Fibroblast of gingiva (primary cell): ENCODE measurements around the gene SLAIN2.
"Not testable (repeated sequence)": the region's sequence is repeated elsewhere in the genome, so short reads cannot be mapped to it uniquely, and the experiment has no call there.

Experiments
- DNase-seq: peaks from one replicate; pipeline ENCODE4 v3.0.0-alpha.2; 2011; ENCODE audit warnings: low read depth

SLAIN2 gene

DNA sequence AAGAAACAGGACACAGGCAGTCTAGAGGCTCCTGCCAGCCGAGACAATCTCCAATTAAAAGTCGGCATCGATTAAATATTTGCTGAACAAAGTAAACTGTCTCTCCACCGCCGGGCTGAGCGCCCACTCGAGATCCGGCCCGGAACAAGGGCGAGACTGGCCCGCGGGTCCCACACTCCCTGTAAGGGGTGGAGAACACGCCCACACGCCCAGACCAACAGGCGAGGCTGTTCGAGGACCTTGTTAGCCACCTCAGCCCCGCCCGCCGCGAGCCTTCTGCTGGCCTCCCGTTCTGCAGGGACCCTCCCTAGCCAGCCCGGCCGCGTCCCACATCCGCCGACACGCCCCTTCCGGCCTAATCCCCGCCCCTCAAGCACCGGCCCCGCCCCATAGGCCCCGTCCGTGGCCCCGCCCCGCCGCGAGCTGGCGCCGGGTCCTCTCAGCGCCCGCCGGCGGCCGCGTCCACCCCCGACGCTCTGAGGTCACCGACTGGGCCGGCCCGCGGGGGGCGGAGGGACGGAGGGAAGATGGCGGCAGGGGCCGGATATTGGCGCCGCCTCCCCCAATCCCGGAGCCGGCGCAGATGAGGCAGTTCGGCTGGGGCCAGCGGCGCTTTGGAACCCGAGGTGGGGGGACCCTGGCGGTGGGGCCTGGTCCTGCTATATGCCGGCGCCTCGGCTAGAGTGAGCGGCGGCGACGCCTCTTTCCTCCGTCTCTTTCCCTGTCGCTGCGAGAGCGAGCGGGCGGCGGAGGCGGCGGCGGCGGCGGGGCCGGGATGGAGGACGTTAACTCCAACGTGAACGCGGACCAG lies at the start of gene SLAIN2:
SLAIN2 (plus strand) TSS at position 565 of the 811 bp plus-strand sequence; CDS start at position 776, 211 bp downstream.
- peak; percentile 99 for DNase-seq

DNA sequence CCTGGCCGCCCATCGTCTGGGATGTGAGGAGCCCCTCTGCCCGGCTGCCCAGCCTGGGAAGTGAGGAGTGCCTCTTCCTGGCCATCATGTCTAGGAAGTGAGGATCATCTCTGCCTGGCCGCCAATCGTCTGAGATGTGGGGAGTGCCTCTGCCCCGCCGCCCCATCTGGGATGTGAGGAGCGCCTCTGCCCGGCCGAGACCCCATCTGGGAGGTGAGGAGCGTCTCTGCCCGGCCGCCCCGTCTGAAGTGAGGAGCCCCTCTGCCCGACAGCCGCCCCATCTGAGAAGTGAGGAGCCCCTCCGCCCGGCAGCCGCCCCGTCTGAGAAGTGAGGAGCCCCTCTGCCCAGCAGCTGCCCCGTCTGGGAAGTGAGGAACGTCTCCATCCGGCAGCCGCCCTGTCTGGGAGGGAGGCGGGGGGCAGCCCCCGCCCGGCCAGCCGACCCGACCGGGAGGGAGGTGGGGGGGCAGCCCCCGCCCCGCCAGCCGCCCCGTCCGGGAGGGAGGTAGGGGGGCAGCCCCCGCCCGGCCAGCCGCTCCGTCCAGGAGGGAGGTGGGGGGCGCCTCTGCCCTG lies 49.0 kb upstream of the SLAIN2 start:
- DNase-seq: not testable (repeated sequence)

DNA sequence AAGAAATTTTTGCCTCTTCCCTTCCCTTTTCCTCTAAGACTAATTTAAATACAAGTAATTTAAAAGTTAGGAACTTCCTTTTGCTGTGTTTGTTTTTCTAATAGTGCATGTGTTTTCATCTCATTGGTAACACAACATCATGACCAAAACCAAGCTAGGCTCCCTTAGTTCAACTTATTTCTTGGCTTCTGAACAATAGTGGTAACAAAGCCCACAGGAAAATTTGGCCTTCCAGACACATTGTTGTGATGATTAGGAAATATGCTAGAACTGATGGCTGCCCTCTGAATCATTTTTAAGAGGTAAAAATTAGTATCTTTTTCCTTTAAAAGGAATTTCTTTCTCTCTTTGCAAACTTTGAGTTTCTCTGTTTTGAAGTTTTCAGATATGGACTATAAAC lies 46.2 kb upstream of the SLAIN2 start:
- peak; percentile 61 for DNase-seq

DNA sequence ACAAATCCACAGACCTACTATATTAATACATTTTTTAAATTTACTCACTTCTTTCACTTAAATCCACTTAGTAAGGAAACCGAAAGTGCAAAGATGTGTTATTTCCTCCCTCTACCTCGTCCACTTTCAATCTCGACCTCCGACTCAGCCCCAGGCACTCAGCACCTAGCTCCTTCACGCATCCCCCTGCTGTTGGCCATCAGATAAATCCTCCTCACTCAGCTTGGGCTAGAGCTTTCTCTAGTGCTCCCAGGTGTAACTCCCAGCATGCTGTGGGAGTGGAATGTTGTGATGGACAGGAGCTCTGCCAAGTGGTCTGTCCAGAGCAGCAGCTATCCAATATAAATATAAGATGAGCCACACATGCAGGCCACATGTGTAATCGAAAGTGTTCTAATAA lies 45.0 kb upstream of the SLAIN2 start:
- no peak for DNase-seq

DNA sequence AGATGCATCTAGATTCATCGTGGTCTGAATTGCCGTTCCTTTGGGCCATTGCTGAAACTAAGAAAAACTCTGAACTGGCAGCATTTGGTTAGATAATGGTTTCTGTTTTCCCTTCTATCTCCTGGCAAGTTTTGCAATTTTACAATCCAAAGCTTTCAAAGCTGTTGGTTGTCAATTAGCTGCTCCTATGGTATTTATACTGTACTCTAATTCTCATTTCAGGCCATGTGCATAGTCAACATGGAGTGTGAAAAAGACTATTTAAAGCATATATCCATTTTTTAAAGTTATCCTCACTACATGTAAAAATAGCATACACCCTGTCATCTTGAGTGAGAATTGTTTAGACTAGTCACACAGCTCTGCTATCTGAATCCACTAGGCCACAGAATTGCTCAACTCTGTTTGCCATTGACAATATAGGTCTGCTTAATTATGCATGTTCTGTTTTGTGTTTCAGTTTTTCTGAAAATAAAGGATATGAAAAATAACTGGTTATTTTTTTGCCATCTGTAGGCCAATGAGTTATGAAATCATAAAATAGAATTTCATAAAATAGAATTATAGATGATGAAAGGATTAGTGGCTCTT lies 44.0 kb upstream of the SLAIN2 start:
- DNase-seq: peak; percentile 23

DNA sequence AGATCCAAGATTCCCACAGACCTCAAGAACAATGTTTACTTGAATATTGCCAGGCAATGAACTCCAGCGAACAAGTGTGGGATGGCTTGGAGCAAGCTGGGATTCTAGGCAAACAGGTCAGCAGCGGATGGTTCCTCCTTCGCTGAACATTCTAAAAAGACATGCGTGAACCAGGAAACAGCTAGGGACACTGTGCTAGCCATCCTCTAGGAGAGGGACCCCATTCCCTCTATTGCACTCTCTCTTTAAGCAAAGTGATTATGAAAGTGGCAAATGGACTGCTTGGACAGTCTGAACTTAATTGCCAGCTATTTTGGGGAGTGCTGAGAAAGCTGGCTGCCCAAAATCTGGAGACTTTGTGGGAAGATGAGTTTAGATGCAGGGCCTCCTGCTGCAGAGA lies 41.8 kb upstream of the SLAIN2 start:
- peak; percentile 11 for DNase-seq

DNA sequence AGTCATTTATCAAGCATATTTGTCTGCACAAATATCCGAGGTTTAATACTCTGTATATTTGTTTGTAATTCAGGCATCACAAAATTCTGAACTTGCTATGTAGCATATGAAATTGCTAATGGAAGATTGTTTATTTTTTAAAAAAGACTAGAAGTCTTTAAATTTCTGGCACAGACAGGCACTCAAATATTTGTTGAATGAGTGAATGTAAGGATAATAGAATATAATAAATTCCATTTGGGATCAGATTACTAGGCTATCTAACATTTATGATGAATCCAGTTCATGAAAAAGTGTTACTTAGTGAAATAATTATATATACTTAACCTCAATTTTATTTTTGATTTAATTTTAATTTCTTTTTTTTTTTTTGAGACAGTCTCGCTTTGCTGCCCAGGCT lies 41.3 kb upstream of the SLAIN2 start:
- peak; percentile 67 for DNase-seq

DNA sequence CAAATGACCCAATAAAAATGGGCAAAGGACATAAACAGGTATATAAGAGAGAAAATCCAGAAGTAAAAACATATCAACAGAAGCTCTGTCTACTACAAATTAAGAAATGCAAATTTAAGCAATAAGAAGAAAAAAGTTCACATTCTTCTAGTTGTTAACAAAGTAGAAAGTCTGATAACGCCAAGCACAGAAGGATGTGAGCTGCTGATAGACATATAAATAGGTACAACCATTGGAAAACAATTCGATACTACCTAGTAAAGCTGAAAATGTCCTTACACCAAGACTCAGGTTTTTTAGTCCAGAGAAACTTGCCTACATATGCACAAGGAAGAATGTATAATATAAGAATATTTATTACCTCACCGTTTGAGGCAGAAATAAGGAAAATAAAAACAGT lies 35.8 kb upstream of the SLAIN2 start:
- DNase-seq: no peak

DNA sequence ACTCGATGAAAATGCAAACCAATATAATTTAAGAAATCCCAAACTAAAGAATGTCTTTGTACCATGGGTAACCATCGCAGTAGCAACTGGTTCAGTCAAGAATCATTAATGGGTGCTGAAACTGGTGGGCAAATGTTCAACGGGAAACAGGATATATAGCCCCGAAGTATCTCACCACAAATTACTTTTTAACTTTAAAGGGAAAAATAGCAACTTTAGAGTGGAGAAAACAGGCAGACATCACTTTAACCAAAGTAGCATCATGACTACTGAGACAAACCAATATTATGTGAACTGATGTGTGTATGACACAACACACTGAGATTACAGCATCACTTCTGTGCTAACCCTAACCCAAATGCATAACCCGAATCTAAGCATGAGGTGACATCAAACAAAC lies 33.8 kb upstream of the SLAIN2 start:
- DNase-seq: no peak

DNA sequence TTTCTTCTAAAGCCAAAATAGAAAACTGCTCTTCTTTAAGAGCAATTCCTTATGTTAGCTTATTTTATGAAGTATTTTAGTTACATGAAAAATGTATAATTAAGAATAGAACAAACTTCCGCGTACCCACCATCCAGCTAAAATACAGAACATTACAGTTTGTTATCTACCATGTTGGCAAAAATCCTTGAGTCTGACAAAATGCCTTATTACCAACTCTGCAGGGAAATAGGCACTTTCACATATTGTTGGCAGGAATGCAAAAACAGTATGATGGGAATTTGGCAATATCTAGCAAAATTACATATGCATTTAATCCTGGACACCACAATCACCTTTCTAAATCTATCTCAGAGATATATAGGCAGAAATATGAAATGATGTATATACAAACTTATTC lies 32.4 kb upstream of the SLAIN2 start:
- DNase-seq: no peak

DNA sequence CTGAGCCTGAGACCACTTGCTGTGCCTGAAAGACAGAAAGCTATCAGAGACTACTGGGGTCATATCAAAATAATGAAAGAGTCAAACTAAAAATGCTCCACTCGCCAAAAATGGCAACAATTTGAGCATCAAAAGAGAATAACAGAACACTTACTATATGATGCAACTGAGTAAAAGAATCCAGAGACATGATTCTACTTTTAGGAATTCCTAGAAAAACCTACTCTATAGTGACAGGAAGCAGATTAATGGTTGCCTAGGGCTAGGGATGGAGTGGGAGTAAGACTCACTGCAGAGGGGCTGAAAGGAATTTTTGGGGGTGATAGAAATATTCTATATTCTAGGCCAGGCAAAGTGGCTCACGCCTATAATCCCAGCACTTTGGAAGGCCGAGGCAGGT lies 29.4 kb upstream of the SLAIN2 start:
- no peak for DNase-seq

DNA sequence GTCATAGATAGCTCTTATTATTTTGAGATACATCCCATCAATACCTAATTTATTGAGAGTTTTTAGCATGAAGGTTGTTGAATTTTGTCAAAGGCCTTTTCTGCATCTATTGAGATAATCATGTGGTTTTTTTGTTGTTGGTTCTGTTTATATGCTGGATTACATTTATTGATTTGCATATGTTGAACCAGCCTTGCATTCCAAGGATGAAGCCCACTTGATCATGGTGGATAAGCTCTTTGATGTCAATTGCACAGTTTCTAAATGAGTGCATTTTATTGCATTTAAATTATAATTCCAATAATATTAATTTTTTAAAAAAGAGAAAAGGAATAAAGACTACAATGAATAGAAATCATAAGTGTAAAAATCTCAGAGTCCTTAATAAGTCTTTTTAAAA lies 26.6 kb upstream of the SLAIN2 start:
- not testable (repeated sequence) for DNase-seq

DNA sequence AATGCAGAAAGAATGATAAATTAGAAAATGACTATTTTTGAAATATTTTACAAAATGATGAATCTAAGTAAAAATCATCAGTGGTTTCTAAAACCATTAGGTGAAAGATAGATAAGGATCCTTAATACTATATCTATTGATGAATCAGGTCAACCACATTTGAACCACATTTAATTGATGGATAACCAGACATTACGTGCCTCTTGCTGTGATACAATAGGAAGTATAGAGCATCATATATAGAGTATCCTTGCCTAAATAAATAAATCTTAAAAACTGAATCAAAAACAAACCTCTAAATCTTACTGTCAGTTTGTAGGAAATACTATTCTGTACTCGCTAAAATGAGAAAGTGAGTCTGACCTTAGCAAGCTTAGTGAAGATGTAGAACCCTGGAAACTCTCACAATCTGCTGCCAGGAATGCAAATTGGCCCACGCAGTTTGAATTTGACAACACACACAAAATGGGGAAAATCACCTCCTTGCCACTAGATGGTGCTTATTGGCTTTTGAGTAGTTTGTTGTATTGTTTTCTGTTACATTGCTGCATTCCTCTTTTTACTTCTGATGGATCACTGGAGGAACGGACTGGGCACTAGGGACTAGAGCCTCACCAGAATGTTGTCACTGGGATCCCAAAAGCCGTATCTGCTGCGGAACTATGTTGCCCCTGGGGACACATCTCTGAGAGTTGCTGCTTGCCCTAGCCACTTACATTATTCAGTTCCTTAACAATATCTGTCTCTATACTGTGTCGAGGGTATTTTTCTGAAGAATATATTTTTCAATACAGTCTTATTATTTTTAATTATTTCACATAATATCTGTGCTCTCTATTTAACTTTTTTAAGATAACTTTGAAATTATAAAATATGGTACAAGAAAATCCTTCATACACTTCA lies 25.4 kb upstream of the SLAIN2 start:
- peak; percentile 63 for DNase-seq

DNA sequence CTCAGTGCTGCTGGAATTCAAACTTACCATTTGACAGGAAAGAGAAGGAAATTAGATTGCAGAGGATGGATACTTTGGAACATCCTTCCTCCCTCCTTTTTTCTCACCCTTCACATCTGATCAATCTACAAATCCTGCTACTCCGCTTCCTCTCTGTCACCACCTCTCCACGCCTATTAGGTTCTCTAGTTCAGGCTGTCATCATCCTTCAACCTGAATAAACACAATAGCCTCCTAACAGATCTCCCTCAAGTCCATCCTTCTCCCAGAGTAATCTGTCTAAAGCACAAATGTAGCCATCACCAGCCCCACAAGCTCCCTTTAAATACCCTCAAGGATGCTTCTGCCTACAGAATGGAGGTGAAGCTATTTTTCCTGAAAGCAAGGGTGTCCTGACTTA lies 20.0 kb upstream of the SLAIN2 start:
- no peak for DNase-seq

DNA sequence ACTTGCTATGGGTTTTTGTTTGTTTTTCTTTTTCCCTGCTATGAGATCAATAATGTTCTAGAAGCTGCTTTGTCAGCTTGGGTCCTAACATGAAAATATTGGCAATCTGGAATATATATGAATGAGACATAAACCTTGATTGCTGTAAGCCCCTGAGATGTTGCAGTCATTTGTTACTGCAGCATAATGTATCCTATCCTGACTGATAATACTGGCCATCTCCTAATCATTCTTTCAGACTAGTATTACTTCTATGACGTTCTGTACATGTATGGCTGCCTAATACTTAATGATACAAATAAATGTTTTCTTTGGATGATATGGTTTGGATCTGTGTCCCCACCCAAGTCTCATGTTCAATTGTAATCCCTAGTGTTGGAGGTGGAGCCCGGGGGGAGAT lies 19.3 kb upstream of the SLAIN2 start:
- DNase-seq: no peak

DNA sequence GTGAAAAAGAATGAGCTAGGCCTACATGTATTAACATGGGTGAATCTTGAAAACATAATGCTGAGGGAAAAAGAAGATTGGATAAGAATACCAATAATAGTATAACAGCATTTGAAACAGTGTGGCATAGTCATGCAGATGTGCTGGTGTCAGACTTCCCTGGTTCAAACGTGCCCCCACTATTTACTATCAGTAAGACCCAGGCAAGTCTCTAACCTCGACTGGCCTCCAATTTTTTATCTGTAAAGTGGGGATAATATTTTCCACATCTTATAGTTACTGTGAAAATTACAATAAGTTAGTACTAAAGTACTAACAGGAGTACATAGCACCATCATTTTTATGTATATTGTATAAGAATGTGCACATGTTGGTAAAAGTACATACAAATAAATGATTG lies 17.0 kb upstream of the SLAIN2 start:
- DNase-seq: no peak

DNA sequence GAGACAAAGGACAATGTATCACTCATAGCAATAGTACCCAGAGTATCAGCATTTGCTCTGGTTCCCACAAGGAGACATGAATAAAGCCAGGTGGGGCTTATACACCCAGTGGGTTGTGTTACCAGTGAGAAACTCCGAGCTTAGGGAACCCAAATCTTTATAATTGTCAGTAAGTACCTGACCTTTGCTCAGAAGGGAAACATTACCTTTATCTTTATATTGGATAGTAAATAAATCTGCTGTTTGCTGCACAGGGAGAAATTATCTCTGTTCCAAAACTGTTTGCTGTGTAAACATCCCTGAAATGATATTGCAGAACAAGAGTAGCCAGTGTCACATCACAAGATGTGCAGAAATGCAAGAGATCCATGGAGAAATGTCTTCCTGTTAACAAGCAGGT lies 12.1 kb upstream of the SLAIN2 start:
- DNase-seq: no peak

DNA sequence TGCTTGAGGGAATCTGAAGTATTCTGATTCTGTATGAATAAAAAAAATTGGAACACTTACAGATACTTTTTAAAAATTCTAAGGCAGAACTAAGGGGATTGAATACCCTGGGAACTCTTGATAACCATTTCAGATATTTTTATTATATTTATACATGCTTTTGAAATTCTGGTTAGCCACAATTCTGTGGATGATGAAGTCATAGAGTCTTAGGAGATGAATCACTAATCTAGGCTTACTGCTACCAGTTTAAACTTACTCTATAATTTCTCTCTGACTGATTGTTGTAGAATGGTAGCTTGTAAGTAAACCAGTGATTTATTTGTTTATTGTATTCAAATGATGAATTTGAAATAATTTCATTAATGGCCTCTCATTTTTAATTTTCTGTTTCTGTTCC lies 11.4 kb upstream of the SLAIN2 start:
- DNase-seq: peak; percentile 78

DNA sequence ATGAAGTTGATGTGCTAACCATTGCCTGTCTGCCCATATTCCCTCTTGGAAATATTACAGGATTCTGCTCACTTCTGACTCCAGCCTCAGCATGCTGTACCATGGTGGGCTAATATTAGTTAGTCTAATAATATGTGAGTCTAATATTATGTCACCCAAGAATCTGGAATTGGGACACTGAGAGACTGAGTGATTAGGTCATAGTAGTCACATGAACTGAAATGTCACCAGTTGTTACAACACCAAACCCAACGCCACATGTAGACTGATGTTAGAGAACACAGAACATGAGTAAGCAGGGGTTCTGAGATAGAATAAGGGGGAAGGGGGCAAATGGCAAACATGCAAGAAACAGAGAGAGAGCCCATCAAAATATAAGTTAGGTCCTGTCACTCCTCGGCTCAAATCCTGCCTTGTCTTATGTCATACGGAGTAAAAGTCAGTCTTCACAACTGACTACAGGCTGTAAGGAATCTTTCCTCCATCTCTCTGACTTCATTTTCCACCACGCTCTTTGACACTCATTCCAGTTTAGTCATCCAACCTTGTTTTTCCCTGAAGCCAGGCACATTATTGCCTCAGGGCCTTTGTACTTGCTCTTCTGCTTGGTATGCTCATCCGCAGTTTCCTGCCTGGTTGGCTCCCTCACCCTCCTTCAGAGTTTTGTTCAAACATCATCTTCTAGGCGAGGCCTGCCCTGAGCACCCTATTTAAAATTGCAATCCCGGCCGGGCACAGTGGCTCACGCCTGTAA lies 9.6 kb upstream of the SLAIN2 start:
- peak; percentile 92 for DNase-seq

DNA sequence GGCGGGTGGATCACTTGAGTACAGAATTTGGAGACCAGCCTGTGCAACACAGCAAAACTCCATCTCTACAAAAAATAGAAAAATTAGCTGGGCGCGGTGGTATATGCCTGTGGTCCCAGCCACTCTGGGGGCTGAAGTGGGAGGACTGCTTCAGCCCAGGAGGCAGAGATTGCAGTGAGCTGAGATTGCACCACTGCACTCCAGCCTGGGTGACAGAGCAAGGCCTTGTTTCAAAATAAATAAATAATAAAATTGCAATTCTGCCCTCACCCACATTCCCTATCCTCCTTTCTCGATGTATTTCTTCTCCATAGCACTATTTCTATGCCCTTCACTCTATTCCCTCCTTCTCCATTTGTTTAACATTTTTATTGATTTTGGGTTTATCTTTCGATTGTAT lies 8.7 kb upstream of the SLAIN2 start:
- DNase-seq: peak; percentile 5

DNA sequence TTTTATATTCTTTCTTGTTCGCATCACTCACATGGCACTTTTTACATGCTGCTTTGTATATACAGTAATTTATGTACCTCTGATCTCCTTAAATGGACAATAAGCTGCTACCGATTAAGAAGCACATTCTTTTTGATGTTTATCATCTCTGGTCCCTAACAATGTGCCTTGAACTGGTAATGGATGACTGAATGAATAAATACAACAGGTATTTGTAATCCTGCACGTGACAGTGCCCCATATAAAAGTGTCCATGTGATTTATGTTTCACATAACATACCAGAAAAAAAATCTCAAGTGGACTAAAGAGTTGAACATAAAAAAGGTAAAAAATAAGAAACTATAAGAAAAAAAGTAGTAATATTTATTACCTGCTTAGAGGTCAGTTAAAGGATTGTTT lies 7.7 kb upstream of the SLAIN2 start:
- DNase-seq: no peak

DNA sequence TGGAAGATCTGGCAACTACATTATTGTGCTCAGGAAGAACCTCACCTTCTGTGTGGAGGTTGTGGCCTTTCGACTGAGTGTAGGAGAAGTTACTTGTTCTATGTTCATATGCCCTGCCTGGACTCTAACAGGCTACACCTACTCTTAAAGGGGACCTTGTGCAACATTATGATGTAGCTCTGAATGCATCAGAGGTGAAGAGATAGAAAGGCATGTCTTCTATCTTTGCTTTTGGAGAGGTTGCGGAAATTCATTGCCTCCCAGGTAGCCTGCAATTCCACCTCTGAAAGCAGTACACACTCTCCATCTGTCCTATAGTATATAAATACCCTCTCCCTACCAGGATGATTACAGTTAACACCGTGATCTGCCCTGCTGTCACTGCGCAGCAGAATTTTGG lies 7.1 kb upstream of the SLAIN2 start:
- DNase-seq: no peak
